GM12864 (cell line): ENCODE measurements around the gene KCNT2.

ENCODE experiments used
- DNase-seq: peaks from one replicate; pipeline ENCODE4 v3.0.0-alpha.2; 2011; ENCODE audit warnings: low read depth
- H3K4me3 ChIP-seq: 2 replicates; pipeline ENCODE4 v1.5.1; 2011; ENCODE audit warnings: mild to moderate bottlenecking, low read depth, low read length, control low read depth
- CTCF ChIP-seq: IDR thresholded peaks from 2 replicates; pipeline ENCODE4 v1.5.1; 2011; ENCODE audit warnings: low read depth, mild to moderate bottlenecking, moderate library complexity, low read length, control low read depth, inconsistent platforms; ENCODE audit errors: missing control alignments

Gene KCNT2

GRCh38 chr1:196407358-196408051 is 200.7 kb downstream of the KCNT2 start:
- DNase-seq, result no peak
- TF ChIP-seq CTCF, result no peak
- H3K4me3 ChIP-seq, result no peak overlapping the region

- DNase-seq, result no peak
- TF ChIP-seq CTCF, result no peak
- no peak overlapping the region for H3K4me3 ChIP-seq
Measured at GRCh38 chr1:196405839-196406238, 202.4 kb downstream of the KCNT2 start.

GRCh38 chr1:196403803-196404690 is 204.2 kb downstream of the KCNT2 start:
- DNase-seq, result no peak
- no peak overlapping the region for H3K4me3 ChIP-seq
- TF ChIP-seq CTCF, result no peak

GRCh38 chr1:196401891-196402290 is 206.3 kb downstream of the KCNT2 start:
- DNase-seq, result no peak
- no peak for TF ChIP-seq CTCF

GRCh38 chr1:196401452-196401833 is 206.8 kb downstream of the KCNT2 start:
- DNase-seq, result no peak
- no peak overlapping the region for H3K4me3 ChIP-seq
- no peak for TF ChIP-seq CTCF

More at GRCh38 chr1:196401891-196402290, 206.3 kb downstream of the KCNT2 start:
- no peak overlapping the region for H3K4me3 ChIP-seq

GRCh38 chr1:196400478-196401451 is 207.5 kb downstream of the KCNT2 start:
- no peak for TF ChIP-seq CTCF
- DNase-seq, result no peak
- H3K4me3 ChIP-seq, result no peak overlapping the region
